Smooth muscle cell (in vitro differentiated cells): ENCODE measurements around the gene JPH4. TPM values are rescaled to one million over a fixed set of nuclear protein-coding genes. Genes with fewer than 3 reads are reported as not detected.

Source experiments
- DNase-seq: peaks from one replicate; lab custom pipeline; 2025; ENCODE audit not compliant: unreplicated experiment; lab: John Stamatoyannopoulos, UW
- H2AFZ ChIP-seq: fragments of 200-600 bp; sonication (generic); 2 replicates; pipeline ENCODE4 v1.6.0; 2016; ENCODE audit warnings: antibody characterized with exemption, low read depth, mild to moderate bottlenecking
- H3F3A ChIP-seq: fragments of 200-600 bp; sonication (generic); 2 replicates; pipeline ENCODE4 v1.6.0; 2017; ENCODE audit warnings: antibody characterized with exemption, low read depth
- H3K27ac ChIP-seq: fragments of 200-600 bp; sonication (generic); 2 replicates; pipeline ENCODE4 v1.5.1; 2016; ENCODE audit warnings: low read depth, mild to moderate bottlenecking
- H3K27me3 ChIP-seq: fragments of 200-600 bp; sonication (generic); 2 replicates; pipeline ENCODE4 v1.6.1; 2016; ENCODE audit warnings: low read depth, mild to moderate bottlenecking
- H3K36me3 ChIP-seq: fragments of 200-600 bp; sonication (generic); 2 replicates; pipeline ENCODE4 v1.5.1; 2016; ENCODE audit warnings: low read depth
- H3K4me1 ChIP-seq: fragments of 200-600 bp; sonication (generic); 2 replicates; pipeline ENCODE4 v1.5.1; 2016; ENCODE audit warnings: low read depth
- H3K4me2 ChIP-seq: fragments of 200-600 bp; sonication (generic); 2 replicates; pipeline ENCODE4 v1.6.0; 2016; ENCODE audit warnings: mild to moderate bottlenecking
- H3K4me3 ChIP-seq: fragments of 200-600 bp; sonication (generic); 2 replicates; pipeline ENCODE4 v1.5.1; 2016; ENCODE audit warnings: mild to moderate bottlenecking
- H3K79me2 ChIP-seq: fragments of 200-600 bp; sonication (generic); 2 replicates; pipeline ENCODE4 v1.6.0; 2016; ENCODE audit warnings: low read depth, mild to moderate bottlenecking
- H3K9ac ChIP-seq: fragments of 200-600 bp; sonication (generic); 2 replicates; pipeline ENCODE4 v1.6.0; 2016; ENCODE audit warnings: low read depth
- H3K9me3 ChIP-seq: fragments of 200-600 bp; sonication (generic); replicated peaks from 2 replicates; pipeline ENCODE4 v1.5.1; 2016; ENCODE audit warnings: low read depth
- H4K20me1 ChIP-seq: fragments of 200-600 bp; sonication (generic); 2 replicates; pipeline ENCODE4 v1.6.0; 2016; ENCODE audit warnings: low read depth
- WGBS: methylation state at CpG from one replicate; pipeline ENCODE4 v1.1.7; 2016; ENCODE audit warnings: low lambda C conversion rate; 5-methylcytosine and 5-hydroxymethylcytosine counted together
- polyA plus RNA-seq: library from polyadenylated mRNA; unstranded; fragments of >200 nt; fragmentation: Nextera tagmentation; extraction: Ambion mirVana; gene quantifications from 2 replicates; pipeline ENCODE4 v1.2.1, GENCODE V29; 2016
- total RNA-seq: library from RNA; depleted of rRNA; stranded (reverse); fragments of >200 nt; gene quantifications from 2 replicates; pipeline ENCODE4 v1.2.3, GENCODE V29; 2014
- TF ChIP-seq, protein P1 (sequence below): fragments of 200-600 bp; sonication (generic); IDR thresholded peaks from 2 replicates; pipeline ENCODE4 v1.5.1; 2017; ENCODE audit warnings: borderline replicate concordance, mild to moderate bottlenecking, antibody characterized with exemption; ENCODE audit not compliant: insufficient read depth, poor library complexity, severe bottlenecking

Gene JPH4
- total and polyA plus RNA-seq, 2 experiments from 2014 or later: 2.4 TPM; not detected in 1

GRCh38 chr14:23571701-23572523 lies 6.7 kb downstream of the JPH4 start:
- no peak overlapping the region for H2AFZ ChIP-seq
- H3F3A ChIP-seq: peaks cover 3% of the 10 kb centered on the region
- no peaks in the 10 kb centered on the region for H3K79me2 ChIP-seq
- TF ChIP-seq, protein P1, sequence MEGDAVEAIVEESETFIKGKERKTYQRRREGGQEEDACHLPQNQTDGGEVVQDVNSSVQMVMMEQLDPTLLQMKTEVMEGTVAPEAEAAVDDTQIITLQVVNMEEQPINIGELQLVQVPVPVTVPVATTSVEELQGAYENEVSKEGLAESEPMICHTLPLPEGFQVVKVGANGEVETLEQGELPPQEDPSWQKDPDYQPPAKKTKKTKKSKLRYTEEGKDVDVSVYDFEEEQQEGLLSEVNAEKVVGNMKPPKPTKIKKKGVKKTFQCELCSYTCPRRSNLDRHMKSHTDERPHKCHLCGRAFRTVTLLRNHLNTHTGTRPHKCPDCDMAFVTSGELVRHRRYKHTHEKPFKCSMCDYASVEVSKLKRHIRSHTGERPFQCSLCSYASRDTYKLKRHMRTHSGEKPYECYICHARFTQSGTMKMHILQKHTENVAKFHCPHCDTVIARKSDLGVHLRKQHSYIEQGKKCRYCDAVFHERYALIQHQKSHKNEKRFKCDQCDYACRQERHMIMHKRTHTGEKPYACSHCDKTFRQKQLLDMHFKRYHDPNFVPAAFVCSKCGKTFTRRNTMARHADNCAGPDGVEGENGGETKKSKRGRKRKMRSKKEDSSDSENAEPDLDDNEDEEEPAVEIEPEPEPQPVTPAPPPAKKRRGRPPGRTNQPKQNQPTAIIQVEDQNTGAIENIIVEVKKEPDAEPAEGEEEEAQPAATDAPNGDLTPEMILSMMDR: no peak
- WGBS: 88% methylated on average over 11 of the region's 14 CpGs
- H3K27ac ChIP-seq: no peak overlapping the region
- H3K36me3 ChIP-seq: no peaks in the 10 kb centered on the region
- H3K4me1 ChIP-seq: peaks cover 16% of the 10 kb centered on the region
- no peaks in the 10 kb centered on the region for H3K9me3 ChIP-seq
- no peak for DNase-seq
- H3K9ac ChIP-seq: no peak overlapping the region
- H3K4me2 ChIP-seq: no peak overlapping the region
- no peak overlapping the region for H3K4me3 ChIP-seq
- peaks cover 30% of the 10 kb centered on the region for H3K27me3 ChIP-seq
- no peaks in the 10 kb centered on the region for H4K20me1 ChIP-seq

GRCh38 chr14:23570806-23571483 lies 7.6 kb downstream of the JPH4 start:
- Histone ChIP-seq H3K27ac (no peak overlapping the region), H3K4me1 (peaks cover 24% of the 10 kb centered on the region), H3K9ac (no peak overlapping the region), H3K4me2 (no peak overlapping the region), H3F3A (peaks cover 6% of the 10 kb centered on the region), H4K20me1 (no peaks in the 10 kb centered on the region), H3K27me3 (peaks cover 20% of the 10 kb centered on the region), H3K4me3 (no peak overlapping the region), H3K36me3 (no peaks in the 10 kb centered on the region), H3K9me3 (no peaks in the 10 kb centered on the region), H3K79me2 (no peaks in the 10 kb centered on the region), H2AFZ (no peak overlapping the region)
- 93% methylated on average over 23 of the region's 23 CpGs for WGBS
- DNase-seq: no peak
- TF ChIP-seq, protein P1: no peak

DNA sequence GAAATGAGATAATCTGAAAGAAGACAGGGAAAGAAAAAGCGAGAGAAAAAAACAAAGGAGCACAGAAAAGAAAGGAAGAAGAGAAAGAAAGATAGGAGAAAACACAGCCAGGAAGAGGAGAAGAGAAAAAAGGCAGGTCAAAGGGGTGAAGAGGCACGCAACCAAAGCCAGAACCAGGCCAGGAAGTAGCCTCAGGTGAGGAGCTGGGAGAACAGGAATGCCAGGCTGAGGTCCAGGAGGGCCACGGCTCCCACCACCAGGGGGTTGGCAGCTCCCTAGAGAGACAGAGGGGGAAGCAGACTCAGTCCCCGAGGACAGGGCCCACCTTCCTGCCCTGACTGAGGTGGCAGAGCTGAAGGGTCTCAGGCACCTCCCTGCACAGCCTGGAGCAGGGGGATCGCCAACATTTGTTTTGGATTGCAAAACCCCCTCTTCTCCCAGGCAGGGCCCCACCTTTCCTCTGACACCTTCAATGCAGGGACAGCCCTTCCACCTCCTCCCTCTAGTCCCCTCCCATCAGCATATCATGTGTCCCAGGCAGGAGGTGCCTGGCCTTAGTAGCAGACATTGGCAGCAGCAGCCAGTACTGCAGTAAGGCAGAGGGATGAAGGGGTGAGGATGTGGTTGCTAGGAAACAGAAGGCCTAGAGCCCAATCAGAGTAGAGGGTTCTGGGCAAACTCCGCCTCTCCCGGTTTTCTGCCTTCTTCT lies 9.0 kb downstream of the JPH4 start:
- TF ChIP-seq, protein P1: no peak
- no peak for DNase-seq
- H3K4me2 ChIP-seq: no peak overlapping the region
- H3K4me1 ChIP-seq: peaks cover 24% of the 10 kb centered on the region
- WGBS: 76% methylated on average over 7 of the region's 7 CpGs
- no peaks in the 10 kb centered on the region for H3K9me3 ChIP-seq
- H4K20me1 ChIP-seq: no peaks in the 10 kb centered on the region
- no peaks in the 10 kb centered on the region for H3K36me3 ChIP-seq
- peaks cover 6% of the 10 kb centered on the region for H3F3A ChIP-seq
- no peak overlapping the region for H3K27ac ChIP-seq
- no peak overlapping the region for H3K4me3 ChIP-seq
- no peak overlapping the region for H2AFZ ChIP-seq
- no peak overlapping the region for H3K9ac ChIP-seq
- H3K79me2 ChIP-seq: no peaks in the 10 kb centered on the region
- H3K27me3 ChIP-seq: peaks cover 7% of the 10 kb centered on the region
